RWPE1 (cell line): ENCODE measurements around the gene BMPR1B.
A peak's percentile ranks its signal among the peaks of the same experiment; 100 is the strongest.

Experiments
- CTCF ChIA-PET: fragments of 350-600 bp; sonication (Branson Sonifier 250); formaldehyde crosslinking; extraction: SDS; loops from one replicate; lab custom pipeline; 2021; lab: Yijun Ruan, JAX
- POLR2A ChIA-PET: fragments of 400-600 bp; formaldehyde crosslinking; extraction: SDS; loops from one replicate; lab custom pipeline; 2020; ENCODE audit warnings: antibody characterized with exemption; ENCODE audit not compliant: low non-redundant PET; lab: Yijun Ruan, JAX
- DNase-seq: peaks from one replicate; pipeline ENCODE4 v3.0.0; 2012; ENCODE audit warnings: low spot score
- H3K27ac ChIP-seq: fragments of 450-650 bp; 2 replicates; pipeline ENCODE4 v1.5.1; 2017
- TF ChIP-seq, protein P1 (sequence below): fragments of 450-650 bp; conservative IDR thresholded peaks from 2 replicates; pipeline ENCODE4 v1.5.1; 2017; ENCODE audit warnings: low read depth, mild to moderate bottlenecking

BMPR1B gene

GRCh38 chr4:94936854-94937253 lies 179.1 kb downstream of the BMPR1B start:
- no peak for DNase-seq
- POLR2A ChIA-PET: no interaction called here
- H3K27ac ChIP-seq: no peak overlapping the region
- CTCF ChIA-PET: no interaction called here
- TF ChIP-seq, protein P1, sequence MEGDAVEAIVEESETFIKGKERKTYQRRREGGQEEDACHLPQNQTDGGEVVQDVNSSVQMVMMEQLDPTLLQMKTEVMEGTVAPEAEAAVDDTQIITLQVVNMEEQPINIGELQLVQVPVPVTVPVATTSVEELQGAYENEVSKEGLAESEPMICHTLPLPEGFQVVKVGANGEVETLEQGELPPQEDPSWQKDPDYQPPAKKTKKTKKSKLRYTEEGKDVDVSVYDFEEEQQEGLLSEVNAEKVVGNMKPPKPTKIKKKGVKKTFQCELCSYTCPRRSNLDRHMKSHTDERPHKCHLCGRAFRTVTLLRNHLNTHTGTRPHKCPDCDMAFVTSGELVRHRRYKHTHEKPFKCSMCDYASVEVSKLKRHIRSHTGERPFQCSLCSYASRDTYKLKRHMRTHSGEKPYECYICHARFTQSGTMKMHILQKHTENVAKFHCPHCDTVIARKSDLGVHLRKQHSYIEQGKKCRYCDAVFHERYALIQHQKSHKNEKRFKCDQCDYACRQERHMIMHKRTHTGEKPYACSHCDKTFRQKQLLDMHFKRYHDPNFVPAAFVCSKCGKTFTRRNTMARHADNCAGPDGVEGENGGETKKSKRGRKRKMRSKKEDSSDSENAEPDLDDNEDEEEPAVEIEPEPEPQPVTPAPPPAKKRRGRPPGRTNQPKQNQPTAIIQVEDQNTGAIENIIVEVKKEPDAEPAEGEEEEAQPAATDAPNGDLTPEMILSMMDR: no peak

DNA sequence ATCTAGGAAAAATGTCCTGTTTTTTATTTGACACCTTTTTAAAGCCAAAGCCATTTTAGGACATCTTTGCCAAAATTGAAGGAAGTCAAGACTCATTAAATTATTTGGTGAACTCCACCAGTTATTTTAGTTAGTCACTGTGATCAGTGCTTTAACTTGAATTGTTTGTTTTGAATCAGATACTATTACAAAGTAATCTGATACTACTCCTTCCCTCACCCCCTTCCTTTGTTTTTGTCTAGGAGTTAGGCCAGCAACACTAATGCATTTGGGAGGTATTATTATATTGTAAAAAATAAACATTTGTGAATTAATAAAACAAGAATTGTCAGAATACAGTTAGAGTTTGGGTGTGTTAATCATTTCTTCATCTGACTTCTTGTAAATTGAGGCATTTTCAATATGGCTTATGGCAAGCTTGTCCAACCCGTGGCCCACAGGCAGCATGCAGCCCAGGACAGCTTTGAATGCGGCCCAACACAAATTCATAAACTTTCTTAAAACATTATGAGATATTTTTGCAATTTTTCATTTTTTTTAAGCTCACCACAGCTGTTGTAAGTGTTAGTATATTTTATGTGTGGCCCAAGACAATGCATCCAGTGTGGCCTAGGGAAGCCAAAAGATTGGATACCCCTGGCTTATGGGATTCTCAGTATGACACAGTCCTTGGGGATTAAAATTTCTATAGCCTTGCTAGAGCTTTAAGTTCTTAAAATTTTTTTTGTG lies 182.2 kb downstream of the BMPR1B start:
- DNase-seq: peak; percentile 44
- TF ChIP-seq, protein P1: no peak
- H3K27ac ChIP-seq: no peak overlapping the region
- ChIA-PET POLR2A (no interaction called here), CTCF (interaction anchor here (0.6 to 0.7 kb wide), 2 partner anchors 116 to 161 kb away, joined by 3 read pairs; no protein-coding TSS in a partner anchor)

DNA sequence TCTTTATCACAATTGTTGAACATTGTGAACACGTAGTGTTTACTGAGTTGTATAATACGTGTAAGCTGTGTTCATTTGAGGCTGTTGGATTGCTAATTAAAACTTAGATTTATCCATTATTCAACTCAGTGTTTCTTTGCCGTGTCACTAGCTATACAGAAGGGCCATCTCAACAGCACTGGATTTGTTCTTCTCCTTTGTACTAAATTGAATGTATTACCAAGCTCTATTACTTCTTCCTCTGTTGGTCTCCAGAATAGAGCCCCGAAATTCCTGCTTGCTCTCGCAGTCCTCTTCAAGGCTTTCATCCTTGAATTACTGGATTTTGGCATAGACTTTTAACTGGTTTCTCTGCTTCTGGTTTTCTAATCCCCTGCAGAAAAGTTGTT lies 182.8 kb downstream of the BMPR1B start:
- no peak overlapping the region for H3K27ac ChIP-seq
- TF ChIP-seq, protein P1: no peak
- DNase-seq: no peak
- ChIA-PET CTCF (interaction anchor here (0.7 kb wide), 1 partner anchor 161 kb away, joined by 3 read pairs; no protein-coding TSS in a partner anchor), POLR2A (no interaction called here)

DNA sequence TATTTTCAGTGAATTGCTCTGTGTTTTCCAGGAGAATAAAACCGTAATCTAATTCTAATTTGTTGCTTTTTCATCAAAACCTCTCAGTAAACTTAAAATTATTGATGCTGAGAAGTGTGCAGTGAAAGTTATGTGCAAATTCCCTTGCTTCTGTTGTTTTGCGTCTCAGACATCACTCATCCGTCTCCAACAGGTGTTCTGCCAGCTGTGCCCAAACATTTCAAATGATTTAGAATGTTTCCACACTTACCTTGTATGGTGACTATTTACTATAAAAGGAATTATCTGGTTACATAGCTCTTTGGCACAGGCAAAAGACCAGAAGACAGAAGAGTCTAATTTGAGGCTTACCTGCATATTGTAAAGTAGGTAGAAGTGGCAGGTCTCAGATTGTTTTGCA lies 184.0 kb downstream of the BMPR1B start:
- no peak overlapping the region for H3K27ac ChIP-seq
- POLR2A ChIA-PET: no interaction called here
- CTCF ChIA-PET: interaction anchor here (0.6 kb wide), 1 partner anchor 190 kb away, joined by 4 read pairs; no protein-coding TSS in a partner anchor
- TF ChIP-seq, protein P1: no peak
- DNase-seq: no peak

GRCh38 chr4:94944726-94945125 lies 187.0 kb downstream of the BMPR1B start:
- CTCF ChIA-PET: interaction anchor here (0.7 kb wide), 1 partner anchor 132 kb away, joined by 3 read pairs; no protein-coding TSS in a partner anchor
- POLR2A ChIA-PET: no interaction called here
- DNase-seq: no peak
- TF ChIP-seq, protein P1: no peak
- H3K27ac ChIP-seq: no peak overlapping the region

- ChIA-PET POLR2A (no interaction called here), CTCF (no interaction called here)
- TF ChIP-seq, protein P1: no peak
- H3K27ac ChIP-seq: no peak overlapping the region
- peak; percentile 25 for DNase-seq
These were observed 189.9 kb downstream of the BMPR1B start for GRCh38 chr4:94947681-94948108.
